GM18498 (cell line): Measurements from ENCODE around the gene TCF12.

Source experiments
- ATAC-seq: cut with Tn5 transposase; IDR thresholded peaks from one replicate; pipeline ENCODE4 v1.9.1; 2021; ENCODE audit warnings: mild to moderate bottlenecking, moderate library complexity; ENCODE audit not compliant: unreplicated experiment

TCF12 gene

DNA sequence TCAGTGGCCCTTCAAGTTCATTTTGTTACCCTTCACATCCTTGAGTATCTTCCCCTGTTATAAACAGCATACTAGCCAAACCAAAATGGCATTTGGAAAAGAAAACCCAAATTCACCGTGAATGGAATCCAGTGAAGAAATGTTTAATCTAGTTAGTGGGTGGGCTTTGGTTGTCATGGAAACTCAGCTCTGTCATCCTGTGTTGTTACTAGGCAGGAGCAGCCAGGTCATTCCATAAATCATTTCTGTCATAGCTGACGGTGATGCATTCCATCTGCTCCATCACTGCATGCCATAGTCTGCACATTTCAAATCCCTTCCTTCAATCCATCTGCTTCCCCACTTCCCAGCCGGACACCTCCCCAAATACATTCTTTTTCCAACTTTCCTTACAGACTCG is 317.4 kb downstream of the TCF12 start:
- ATAC-seq: no peak

DNA sequence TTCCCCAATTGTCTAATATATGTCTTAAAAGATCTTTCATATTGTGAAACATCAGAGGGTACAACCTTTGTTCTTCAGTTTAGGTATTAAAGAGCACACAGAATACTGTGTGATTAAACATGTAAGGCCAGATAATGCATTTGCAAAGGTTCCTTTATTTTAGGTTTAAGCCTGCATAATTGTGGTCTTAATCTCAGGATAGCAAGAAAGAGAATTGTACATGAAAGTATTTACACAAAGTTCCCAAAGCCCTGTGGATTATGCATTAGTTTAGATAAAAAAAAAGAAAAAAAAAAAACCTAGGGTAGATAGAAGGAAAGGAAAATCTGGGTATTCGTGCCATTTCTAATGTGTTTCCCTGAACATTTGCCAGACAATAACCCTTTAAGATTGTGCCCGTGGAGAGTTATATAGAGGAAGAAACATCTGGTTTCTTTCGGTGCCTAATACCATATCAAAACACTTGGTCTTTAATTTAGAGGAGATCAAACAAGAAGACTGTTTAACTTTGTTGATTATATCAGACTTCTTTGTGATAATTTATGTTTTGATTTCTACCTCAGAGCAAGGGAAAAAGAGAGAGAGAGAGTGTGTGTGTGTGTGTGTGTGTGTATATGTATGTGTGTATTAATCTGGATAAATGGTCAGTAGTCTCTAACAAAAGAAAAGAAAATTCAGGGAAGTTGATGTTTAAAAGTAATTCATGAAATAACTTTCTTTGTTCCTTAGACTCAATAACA is 318.3 kb downstream of the TCF12 start:
- no peak for ATAC-seq

DNA sequence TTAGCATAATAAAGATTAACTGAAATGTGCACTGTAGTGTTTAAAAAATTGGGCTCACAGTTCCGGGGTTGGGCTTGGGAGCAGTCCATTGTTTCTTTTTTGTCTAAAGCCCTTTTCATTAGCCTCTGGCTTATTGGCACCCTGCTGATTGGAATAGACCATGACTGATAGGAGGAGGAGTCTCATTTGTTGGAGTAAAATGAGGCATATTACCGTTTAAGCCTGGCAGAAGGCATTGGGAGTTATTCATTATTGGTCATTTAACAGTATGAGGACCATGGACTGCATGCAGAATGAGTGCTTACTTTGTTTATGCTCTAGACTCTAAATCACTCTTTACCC is 318.8 kb downstream of the TCF12 start:
- no peak for ATAC-seq

DNA sequence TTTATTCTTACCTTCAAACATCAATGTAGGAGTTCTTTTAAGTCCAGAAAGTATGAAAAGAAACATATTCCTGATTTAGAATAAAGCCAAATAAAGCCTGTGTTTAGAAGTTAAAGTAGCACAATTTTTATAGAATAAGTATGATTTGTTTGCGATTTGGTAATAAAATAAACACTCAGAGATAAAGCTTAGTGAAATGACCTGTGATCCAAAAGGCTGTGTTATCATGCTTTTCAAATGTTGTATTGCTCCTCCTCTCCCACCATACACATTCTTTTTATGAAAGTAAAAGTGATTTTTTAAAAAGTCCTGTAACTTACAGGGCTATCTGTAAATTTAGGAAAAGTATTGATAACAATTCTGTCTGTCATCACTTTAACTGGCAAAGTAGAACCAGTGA is 319.2 kb downstream of the TCF12 start:
- ATAC-seq: no peak

DNA sequence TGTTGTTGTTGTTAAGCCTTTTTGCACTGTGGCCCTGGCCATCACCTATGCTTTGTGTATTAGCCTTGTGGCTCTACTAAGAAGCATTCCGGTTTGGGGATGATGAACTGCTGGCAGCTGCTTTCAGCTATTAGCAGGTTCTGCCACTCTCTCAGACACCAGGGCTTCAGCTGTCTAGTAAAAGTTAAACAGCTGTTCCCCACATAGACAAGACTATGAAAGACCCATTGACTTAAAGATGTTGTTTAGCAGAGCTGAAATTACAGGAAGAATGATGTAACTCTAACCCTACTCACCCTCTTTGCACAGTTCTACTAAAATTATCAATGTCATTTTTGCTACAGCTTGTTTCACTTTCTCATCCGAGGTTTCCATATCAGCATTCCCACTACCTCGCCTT is 326.7 kb downstream of the TCF12 start:
- ATAC-seq: no peak

DNA sequence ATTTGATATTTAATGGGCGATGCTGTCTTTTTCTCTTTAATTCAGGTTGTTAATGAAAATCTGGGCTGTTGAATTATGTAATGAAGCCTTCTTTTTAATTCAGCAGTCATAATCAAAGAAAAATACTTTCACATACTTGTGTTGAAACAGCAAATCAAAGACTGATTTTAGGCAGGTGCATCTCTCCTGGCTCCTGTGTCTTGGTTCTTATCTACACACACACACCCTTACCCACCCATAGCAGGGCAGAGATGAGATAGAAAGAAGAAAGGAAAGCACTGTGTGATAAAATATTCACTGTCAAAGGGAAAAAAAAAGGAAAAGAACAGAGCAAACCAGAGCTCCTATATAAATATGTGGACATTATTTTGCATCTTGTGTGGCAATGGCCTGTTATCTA is 327.3 kb downstream of the TCF12 start:
- no peak for ATAC-seq

DNA sequence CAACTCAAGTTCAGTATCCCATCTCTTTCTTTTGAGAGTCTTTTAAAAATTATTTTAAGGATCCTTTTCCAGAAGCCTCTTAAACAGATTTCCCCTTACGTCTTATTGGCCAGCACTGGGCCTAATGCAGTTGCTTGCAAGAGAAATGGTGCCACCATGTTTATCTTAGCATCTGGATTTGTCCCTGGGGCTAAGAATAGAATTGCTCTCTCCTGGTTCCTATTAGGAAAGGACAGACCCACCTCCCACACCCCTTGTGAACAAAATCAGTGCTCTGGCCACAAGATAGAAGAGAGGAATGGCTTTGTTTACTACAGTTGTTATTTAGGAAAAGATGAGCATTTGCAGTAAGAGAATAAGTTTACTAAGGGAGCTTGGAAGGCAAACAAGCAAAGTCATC is 329.6 kb downstream of the TCF12 start:
- no peak for ATAC-seq

DNA sequence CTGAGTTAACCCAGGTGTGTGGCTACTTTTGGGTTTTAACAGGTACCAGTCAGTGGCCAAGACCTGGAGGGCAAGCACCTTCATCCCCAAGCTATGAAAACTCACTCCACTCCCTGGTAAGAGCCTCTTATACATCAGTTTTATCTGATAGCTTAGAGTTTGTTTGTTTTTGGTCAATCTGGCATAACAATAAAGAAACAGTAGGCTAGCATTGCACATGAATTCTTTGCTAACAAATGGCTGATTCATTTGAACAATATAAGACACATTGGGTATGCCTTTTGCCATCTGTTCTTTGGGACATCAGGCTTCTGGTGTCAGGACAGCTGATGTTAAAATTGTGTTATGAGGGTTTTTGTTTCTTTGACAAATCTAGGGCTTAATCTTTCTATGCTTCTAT is 332.9 kb downstream of the TCF12 start:
- ATAC-seq: no peak

DNA sequence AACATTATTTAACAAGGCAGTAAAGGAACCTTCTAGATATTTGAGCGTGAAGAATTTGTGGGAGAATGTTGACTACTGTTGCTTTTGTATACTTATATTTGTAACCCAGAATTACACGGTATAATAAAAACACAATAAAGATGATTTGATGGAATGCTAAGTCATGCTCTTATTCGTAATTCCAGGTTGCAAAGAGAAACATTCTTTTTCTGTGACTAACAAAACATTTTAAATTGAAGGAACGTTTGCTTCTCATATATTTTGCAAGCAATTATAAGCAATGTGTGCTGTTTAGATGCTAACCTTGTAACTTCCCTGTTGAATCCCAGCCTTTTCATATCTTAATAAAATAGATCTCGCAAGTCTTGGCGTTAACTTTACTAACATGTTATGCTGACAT is 333.5 kb downstream of the TCF12 start:
- no peak for ATAC-seq

DNA sequence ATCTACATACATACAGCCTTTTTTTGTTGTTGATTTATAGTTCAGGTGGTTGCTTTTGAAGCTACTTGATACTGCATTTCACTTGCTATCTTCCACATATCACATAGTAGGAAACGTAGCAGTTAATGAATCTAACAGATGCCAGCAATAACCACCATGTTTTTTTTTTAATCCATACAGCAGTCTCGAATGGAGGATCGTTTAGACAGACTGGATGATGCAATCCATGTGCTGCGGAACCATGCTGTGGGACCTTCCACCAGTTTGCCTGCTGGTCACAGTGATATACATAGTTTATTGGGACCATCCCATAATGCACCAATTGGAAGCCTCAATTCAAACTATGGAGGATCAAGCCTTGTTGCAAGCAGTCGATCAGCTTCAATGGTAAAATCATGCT is 334.6 kb downstream of the TCF12 start:
- no peak for ATAC-seq

DNA sequence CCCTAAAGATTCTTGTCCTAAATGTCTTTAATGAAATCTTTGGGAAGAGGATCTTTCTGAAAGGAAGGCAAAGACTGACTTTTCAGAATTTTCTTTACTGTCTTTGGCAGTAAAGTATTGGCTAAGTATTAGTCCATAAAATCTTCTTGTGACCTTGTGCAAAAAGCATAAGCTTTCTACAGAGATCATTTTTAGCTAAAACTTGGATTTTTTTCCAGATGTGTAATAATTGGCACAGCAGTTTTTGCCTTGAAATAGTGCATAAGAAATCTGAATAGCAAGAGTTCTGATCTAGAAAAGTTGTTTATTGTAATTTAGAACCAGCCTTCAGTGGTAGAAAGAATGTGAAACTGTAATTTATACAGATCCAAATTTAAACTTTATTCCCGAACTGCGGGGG is 335.1 kb downstream of the TCF12 start:
- no peak for ATAC-seq

DNA sequence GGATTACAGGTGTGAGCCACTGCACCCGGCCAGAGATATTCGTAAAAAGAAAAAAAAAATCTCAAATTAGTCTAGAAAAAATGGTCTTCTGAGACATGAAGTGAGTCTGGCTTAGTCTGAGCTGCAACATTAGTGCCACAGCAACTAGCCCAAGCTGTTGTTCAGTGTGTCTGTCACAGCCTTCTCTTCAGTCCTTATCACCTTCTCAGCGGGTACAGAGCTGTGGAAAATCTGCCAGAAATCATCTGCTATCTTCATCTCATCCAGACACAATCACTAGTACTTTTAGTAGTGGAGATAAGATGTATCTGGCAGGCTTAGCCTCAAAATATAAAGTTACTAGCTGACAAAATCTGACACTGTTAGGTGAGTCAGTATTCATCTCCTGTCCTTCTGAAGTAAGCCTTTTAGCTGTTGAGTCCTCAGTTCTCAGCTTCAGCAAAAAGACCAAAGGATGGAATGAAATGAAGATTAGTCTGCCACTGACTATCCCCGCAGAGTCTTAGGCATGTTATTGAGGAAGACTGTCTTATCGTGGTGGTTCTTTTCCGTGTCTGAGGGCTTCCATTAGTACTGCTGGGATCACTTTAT is 337.4 kb downstream of the TCF12 start:
- ATAC-seq: no peak

DNA sequence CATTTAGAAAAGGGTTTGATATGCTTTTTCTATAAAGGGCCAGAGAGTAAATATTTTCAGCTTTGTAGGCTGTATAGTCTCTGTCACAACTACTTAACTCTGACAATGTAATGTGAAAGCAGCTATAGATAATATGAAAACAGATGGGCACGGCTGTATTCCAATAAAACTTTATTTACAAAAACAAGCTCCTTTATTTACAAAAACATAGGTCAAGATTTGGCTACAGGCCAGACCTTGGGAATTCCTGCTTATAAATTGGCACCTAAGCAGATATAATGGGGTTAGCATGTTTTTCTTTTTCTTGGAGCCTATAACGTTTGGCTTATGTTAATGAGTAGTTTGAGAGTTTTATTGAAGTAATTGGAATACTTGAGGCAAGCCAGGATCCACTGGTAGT is 338.5 kb downstream of the TCF12 start:
- ATAC-seq: no peak

DNA sequence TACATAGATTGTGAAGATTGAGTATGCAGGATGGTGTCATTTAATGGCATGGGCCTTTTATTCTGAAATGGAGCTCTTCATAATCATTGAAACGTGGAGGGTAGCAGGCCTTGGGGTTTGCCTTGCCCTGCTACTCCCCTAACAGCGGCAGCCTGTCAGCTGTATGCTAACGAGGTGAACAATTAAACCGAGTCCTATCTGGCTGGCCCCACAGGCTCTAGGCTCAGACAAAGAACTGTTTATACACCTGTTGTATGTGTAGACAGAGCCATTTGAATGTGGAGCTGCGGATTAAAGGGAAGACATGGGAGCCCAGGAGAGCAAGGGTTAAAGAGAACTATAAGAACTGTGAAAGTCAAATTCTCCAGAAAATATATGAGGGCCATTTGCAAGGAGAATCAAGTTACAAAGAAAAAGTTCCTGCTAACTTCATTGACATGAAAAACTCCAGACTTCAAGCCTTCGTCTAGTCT is 341.2 kb downstream of the TCF12 start:
- ATAC-seq: no peak

DNA sequence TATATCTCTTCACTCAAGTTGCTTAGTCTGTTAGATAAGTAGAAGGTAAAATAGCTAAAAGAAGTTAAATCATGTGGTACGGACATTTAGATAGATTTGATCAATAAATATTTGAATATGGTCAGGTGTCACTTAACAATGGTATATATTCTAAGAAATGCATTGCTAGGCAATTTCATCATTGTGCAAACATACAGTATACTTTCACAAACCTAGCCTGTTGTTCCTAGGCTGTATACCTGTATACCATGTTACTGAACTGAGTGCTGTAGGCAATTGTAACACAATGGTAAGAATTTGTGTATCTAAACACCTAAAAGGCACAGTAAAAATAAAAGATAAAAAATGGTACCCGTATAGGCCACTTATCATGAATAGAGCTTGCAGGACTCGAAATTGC is 345.1 kb downstream of the TCF12 start:
- ATAC-seq: no peak

DNA sequence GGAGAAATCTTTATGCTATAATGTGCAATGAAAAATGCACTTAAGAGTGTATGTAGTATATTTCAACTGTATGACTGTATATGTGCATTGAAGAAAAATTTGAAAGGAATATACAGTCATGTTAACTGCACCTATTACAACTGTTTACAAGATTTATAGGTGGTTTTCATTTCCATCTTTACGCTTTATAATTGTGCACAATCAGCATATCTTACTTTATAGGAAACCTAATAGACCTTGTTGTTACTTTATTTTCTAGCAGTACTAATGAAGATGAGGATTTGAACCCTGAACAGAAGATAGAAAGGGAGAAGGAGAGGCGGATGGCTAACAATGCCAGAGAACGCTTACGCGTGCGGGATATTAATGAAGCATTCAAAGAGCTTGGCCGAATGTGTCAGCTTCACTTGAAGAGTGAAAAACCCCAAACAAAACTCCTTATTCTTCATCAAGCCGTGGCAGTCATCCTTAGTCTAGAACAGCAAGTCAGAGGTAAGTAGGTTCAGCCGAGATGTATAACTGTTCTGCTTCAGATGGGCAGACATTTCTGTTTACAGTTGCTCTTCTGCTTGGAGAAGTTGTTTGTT is 354.4 kb downstream of the TCF12 start:
- ATAC-seq: no peak

DNA sequence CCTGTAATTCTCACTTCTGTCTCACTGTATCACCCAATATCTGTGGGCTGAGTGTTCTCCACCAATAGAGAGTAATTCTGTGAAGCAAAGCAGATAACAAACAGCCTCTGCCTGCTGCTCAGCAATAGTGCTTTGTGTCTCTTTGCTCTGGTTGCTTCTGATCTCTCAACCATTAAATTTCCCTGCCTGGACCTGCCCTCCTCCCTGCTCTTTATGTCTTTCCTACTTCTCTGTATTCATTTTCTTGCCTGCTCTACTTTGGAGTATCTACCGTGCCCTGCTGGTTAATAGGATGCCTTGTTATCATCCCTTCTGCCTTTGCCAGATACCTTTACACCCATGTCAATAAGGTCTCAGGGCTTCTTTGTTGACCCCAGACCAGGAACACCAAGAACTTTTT is 355.0 kb downstream of the TCF12 start:
- no peak for ATAC-seq

DNA sequence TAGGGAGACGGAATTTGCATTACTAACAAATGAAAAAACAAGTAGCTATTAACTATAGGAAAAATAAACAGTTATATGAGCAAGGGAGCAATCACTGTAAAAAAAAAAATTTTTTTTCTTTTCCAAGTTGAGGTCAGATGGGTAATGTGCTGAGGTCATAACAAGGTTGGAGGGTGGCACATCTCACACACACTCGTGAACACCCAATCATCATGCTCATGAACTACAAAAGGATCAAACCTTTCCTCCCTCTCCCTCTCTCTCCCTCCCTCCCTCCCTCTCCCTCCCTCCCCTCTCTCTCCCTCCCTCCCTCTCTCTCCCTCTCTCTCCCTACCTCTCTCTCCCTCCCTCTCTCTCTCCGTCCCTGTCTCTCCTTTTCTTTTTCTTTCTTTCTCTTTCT is 360.0 kb downstream of the TCF12 start:
- ATAC-seq: no peak

DNA sequence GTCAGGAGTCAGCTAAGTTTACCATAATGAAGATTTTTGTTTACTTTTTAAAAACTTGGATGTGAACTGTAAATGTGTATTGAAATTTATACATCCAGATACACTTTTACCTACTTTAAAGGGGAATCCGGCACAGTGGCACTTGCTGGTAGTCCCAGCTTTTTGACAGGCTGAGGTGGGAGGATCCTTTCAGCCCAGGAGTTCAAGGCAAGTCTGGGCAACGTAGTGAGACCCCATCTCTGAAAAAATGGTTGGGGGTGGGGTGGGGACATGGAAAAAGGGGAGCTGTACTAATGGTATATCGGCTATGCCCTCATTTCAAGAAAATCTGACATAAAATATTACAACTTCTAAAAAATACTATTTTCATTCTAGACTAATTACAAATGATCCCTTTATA is 362.0 kb downstream of the TCF12 start:
- ATAC-seq: no peak

DNA sequence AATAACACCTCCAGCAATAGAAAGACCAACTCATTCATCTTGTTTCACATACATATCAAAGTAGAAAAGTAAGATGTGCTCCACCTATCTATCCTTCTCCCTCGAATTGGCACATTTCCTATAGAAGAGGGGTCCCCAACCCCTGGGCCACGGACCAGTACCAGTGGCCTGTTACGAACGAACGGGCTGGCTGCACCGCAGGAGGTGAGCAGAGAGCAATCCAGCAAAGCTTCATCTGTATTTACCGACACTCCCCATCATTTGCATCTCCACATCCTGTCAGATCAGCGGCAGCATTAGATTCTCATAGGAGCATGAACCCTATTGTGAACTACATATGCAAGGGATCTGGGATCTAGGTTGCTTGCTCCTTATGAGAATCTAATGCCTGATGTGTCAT is 362.9 kb downstream of the TCF12 start:
- ATAC-seq: peak; percentile 57

DNA sequence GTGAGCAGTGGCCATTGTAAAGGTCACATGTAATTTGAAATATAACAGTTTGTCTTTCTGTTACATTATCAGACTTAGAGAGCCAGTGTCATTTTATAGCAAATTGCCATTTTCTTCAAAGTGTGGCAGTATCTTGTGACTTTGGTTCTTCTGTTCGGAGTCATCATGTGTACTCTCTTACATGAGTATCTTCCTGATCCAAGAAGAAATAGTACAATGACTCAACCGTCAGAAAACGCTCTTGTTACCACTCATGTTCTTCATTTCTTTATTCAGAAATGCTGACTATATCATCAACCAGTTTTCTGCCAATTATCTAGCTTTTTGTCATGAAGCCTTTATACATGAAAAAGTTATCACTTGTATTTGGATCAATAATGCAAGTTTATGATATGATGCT is 364.2 kb downstream of the TCF12 start:
- ATAC-seq: no peak

DNA sequence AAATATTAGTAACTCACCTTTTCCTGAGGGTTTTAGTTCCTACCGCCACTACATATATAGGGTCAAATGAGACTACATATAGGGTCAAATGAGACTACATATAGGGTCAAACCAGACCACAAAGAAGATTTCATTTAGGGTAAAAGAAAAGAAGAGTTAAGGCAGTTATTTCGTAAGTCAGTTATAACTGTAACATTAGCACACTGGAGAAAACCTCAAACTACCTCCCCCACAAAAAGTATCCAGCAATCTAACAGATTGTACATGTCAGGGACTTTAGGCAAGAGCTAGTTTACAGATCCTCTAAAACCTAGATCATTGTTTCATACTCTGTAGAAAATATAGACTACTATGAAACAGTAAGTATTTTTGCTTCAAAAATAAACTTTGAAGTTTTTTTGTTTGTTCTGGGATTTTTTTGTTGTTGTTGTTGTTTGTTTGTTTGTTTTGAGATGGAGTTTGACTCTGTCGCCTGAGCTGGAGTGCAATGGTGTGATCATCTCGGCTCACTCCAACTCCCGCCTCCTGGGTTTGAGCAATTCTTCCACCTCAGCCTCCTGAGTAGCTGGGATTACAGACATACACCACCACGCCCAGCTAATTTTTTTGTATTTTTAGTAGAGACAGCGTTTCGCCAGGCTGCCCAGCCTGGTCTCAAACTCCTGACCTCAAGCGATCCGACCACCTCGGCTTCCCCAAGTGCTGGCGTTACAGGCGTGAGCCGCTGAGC is 365.5 kb downstream of the TCF12 start:
- peak; percentile 2 for ATAC-seq
